ENCODE measurements around the gene ELMOD1. TPM values are rescaled to one million over a fixed set of nuclear protein-coding genes. Genes with fewer than 3 reads are reported as not detected.

ELMOD1 gene
- total RNA-seq, 2 experiments from 2014 or later = not detected

- no peak overlapping the region for H3K4me3 ChIP-seq (ENCODE audit: low read depth, low read length, poor library complexity, severe bottlenecking)
- no peaks in the 10 kb centered on the region for H3K9me3 ChIP-seq (ENCODE audit: low read length)
- intact Hi-C loops (cut with micrococcal nuclease; ENCODE audit: unreplicated experiment) = no loop called here
- no peaks in the 10 kb centered on the region for H4K20me1 ChIP-seq (ENCODE audit: insufficient read depth, low read length)
- no peak overlapping the region for H3K4me2 ChIP-seq (ENCODE audit: low read length)
- ChIA-PET POLR2A (interaction anchor here (0.6 kb wide), 1 partner anchor 233 kb away, joined by 3 read pairs; no protein-coding TSS in a partner anchor), CTCF (ENCODE audit: unreplicated experiment) (interaction anchor here (0.6 kb wide), 1 partner anchor 20 kb away, joined by 3 read pairs; no protein-coding TSS in a partner anchor)
- no peaks in the 10 kb centered on the region for H3K4me1 ChIP-seq (ENCODE audit: insufficient read depth, low read length, poor library complexity, severe bottlenecking)
- DNase-seq (ENCODE audit: low spot score) = no peak
- H3K36me3 ChIP-seq (ENCODE audit: insufficient read depth, low read length) = no peaks in the 10 kb centered on the region
- TF ChIP-seq, protein P1, sequence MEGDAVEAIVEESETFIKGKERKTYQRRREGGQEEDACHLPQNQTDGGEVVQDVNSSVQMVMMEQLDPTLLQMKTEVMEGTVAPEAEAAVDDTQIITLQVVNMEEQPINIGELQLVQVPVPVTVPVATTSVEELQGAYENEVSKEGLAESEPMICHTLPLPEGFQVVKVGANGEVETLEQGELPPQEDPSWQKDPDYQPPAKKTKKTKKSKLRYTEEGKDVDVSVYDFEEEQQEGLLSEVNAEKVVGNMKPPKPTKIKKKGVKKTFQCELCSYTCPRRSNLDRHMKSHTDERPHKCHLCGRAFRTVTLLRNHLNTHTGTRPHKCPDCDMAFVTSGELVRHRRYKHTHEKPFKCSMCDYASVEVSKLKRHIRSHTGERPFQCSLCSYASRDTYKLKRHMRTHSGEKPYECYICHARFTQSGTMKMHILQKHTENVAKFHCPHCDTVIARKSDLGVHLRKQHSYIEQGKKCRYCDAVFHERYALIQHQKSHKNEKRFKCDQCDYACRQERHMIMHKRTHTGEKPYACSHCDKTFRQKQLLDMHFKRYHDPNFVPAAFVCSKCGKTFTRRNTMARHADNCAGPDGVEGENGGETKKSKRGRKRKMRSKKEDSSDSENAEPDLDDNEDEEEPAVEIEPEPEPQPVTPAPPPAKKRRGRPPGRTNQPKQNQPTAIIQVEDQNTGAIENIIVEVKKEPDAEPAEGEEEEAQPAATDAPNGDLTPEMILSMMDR (conservative IDR thresholded peaks at IDR 0.05; ENCODE audit: low read length) = no peak
- TF ChIP-seq EZH2phosphoT487 (IDR thresholded peaks at IDR 0.05; ENCODE audit: borderline replicate concordance, low read depth, low read length) = no peak
- H2AFZ ChIP-seq (ENCODE audit: low read length) = no peak overlapping the region
- H3K27ac ChIP-seq (ENCODE audit: low read depth, low read length, poor library complexity, severe bottlenecking) = no peak overlapping the region
- BruUV-seq (replicated peaks) = no TSS peak
- no peaks in the 10 kb centered on the region for H3K9me2 ChIP-seq (ENCODE audit: insufficient read depth, low read length)
- no peaks in the 10 kb centered on the region for H3K79me2 ChIP-seq (ENCODE audit: insufficient read depth, low read depth, low read length)
Observed at GRCh38 chr11:107583629-107584195, 7.2 kb upstream of the ELMOD1 start.

DNA sequence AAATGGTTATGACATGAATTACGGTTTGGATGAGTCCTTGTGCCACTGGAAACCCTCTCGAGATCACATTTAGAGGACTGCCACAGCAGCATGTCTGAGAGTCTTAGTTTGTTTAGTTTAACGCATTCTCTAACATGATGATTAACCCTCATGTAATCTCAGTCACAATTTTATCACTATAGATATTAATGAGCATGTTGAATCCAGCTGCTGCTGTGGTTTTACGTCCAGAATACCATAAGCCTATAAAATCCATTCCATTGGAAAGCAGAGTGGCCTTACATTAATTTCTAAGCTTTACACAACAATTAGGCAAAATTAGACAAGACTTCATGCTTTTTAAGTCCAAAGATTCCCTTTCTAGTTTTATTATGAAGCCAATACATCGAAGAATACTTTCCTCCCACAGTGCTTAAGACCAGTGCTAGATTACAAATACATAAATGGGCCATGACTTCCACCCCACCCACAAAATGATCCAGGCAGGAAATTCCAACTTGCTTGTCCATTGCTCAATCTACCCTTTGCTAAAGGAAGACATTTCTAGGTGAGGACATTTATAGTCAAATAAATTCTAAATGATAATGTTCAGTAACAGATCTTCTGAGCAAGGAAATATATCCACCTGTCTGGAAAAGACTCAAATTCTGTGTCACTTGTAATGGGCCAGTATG lies 3.5 kb upstream of the ELMOD1 start:
- CTCF ChIA-PET (ENCODE audit: unreplicated experiment) = interaction anchor here (0.6 kb wide), 1 partner anchor 97 kb away, joined by 3 read pairs; no protein-coding TSS in a partner anchor
- intact Hi-C loops (cut with micrococcal nuclease; ENCODE audit: unreplicated experiment) = no loop called here

More for the DNA sequence above, 3.5 kb upstream of the ELMOD1 start:
- no peaks in the 10 kb centered on the region for H3K9me3 ChIP-seq (ENCODE audit: low read length)
- no peak overlapping the region for H3K4me2 ChIP-seq (ENCODE audit: low read length)
- H3K4me1 ChIP-seq (ENCODE audit: insufficient read depth, low read length, poor library complexity, severe bottlenecking) = no peaks in the 10 kb centered on the region
- TF ChIP-seq, protein P1 (conservative IDR thresholded peaks at IDR 0.05; ENCODE audit: low read length) = no peak
- TF ChIP-seq EZH2phosphoT487 (IDR thresholded peaks at IDR 0.05; ENCODE audit: borderline replicate concordance, low read depth, low read length) = no peak
- no peaks in the 10 kb centered on the region for H3K79me2 ChIP-seq (ENCODE audit: insufficient read depth, low read depth, low read length)
- H2AFZ ChIP-seq (ENCODE audit: low read length) = no peak overlapping the region
- no peak overlapping the region for H3K4me3 ChIP-seq (ENCODE audit: low read depth, low read length, poor library complexity, severe bottlenecking)
- no peaks in the 10 kb centered on the region for H4K20me1 ChIP-seq (ENCODE audit: insufficient read depth, low read length)
- DNase-seq (ENCODE audit: low spot score) = no peak
- no peaks in the 10 kb centered on the region for H3K36me3 ChIP-seq (ENCODE audit: insufficient read depth, low read length)
- BruUV-seq (replicated peaks) = no TSS peak
- POLR2A ChIA-PET = interaction anchor here (1.8 kb wide), 1 partner anchor 8 kb away, joined by 6 read pairs; no protein-coding TSS in a partner anchor
- no peaks in the 10 kb centered on the region for H3K9me2 ChIP-seq (ENCODE audit: insufficient read depth, low read length)
- no peak overlapping the region for H3K27ac ChIP-seq (ENCODE audit: low read depth, low read length, poor library complexity, severe bottlenecking)

Measured in OCI-LY7 (cell line).